GM19468 (cell line): ENCODE data around the gene MCOLN2.
"Not testable (repeated sequence)": the region's sequence is repeated elsewhere in the genome, so short reads cannot be mapped to it uniquely, and the experiment has no call there.

ENCODE experiments used
- ATAC-seq: cut with Tn5 transposase; IDR thresholded peaks from one replicate; pipeline ENCODE4 v1.9.1; 2021; ENCODE audit warnings: mild to moderate bottlenecking, moderate library complexity, moderate number of reproducible peaks; ENCODE audit not compliant: unreplicated experiment; ENCODE audit errors: extremely low read depth

Gene MCOLN2

GRCh38 chr1:84996846-84997666, at the start of gene MCOLN2:
MCOLN2 (minus strand) TSS chr1:84997113; CDS start chr1:84996872, 241 bp downstream.
- no peak for ATAC-seq

- ATAC-seq, result no peak
These were observed 45.5 kb upstream of the MCOLN2 start for GRCh38 chr1:85042413-85042812.

GRCh38 chr1:85041793-85042192, 44.9 kb upstream of the MCOLN2 start:
- no peak for ATAC-seq

- no peak for ATAC-seq
These were observed 36.3 kb upstream of the MCOLN2 start for GRCh38 chr1:85033221-85033620.

GRCh38 chr1:85030536-85030935, 33.6 kb upstream of the MCOLN2 start:
- ATAC-seq, result no peak

GRCh38 chr1:85028151-85028550, 31.2 kb upstream of the MCOLN2 start:
- ATAC-seq, result no peak

- peak; percentile 54 for ATAC-seq
These were observed 30.5 kb upstream of the MCOLN2 start for GRCh38 chr1:85027242-85027983.

- no peak for ATAC-seq
These were observed 29.0 kb upstream of the MCOLN2 start for GRCh38 chr1:85025940-85026339.

- ATAC-seq, result no peak
These were observed 27.8 kb upstream of the MCOLN2 start for GRCh38 chr1:85024736-85025135.

- ATAC-seq, result no peak
These were observed 25.8 kb upstream of the MCOLN2 start for GRCh38 chr1:85022700-85023099.

GRCh38 chr1:85019994-85020393, 23.1 kb upstream of the MCOLN2 start:
- no peak for ATAC-seq

- no peak for ATAC-seq
These were observed 18.9 kb upstream of the MCOLN2 start for GRCh38 chr1:85015826-85016225.

- ATAC-seq, result not testable (repeated sequence)
These were observed 8.7 kb upstream of the MCOLN2 start for GRCh38 chr1:85005641-85006040.

GRCh38 chr1:85001742-85002141, 4.8 kb upstream of the MCOLN2 start:
- ATAC-seq, result no peak

- peak; percentile 10 for ATAC-seq
These were observed 1.8 kb upstream of the MCOLN2 start for GRCh38 chr1:84998642-84999280.

GRCh38 chr1:84997667-84998600, 1.0 kb upstream of the MCOLN2 start:
- no peak for ATAC-seq

GRCh38 chr1:84995484-84996334, 1.2 kb downstream of the MCOLN2 start:
- peak; percentile 30 for ATAC-seq

- ATAC-seq, result no peak
These were observed 5.6 kb downstream of the MCOLN2 start for GRCh38 chr1:84991097-84991920.
